Upper lobe of left lung (tissue), 6 donors: ENCODE measurements around the gene ANKDD1B. TPM values are rescaled to one million over a fixed set of nuclear protein-coding genes. Genes with fewer than 3 reads are reported as not detected.

Experiments
- ATAC-seq, 2 donors: fragments of 200-7000 bp; cut with Tn5 transposase; one replicate each; pipeline ENCODE4 v1.9.1; 2022; ENCODE audit warnings: mild to moderate bottlenecking in 2 of 2, moderate library complexity in 2 of 2; ENCODE audit not compliant: low FRiP score in 2 of 2
- DNase-seq, 2 donors: peaks; one replicate each; pipeline ENCODE4 v3.0.0-alpha.2; 2019 to 2020
- H3K27ac ChIP-seq, 4 donors: fragments of 200-600 bp; sonication (generic); one replicate each; pipeline ENCODE4 v1.5.1; 2016 to 2019
- H3K27me3 ChIP-seq, 4 donors: fragments of 200-600 bp; sonication (generic); one replicate each; pipeline ENCODE4 v1.5.1; 2017 to 2019
- H3K36me3 ChIP-seq, 4 donors: fragments of 200-600 bp; sonication (generic); one replicate each; pipeline ENCODE4 v1.5.1; 2016 to 2019
- H3K4me1 ChIP-seq, 4 donors: fragments of 200-600 bp; sonication (generic); one replicate each; pipeline ENCODE4 v1.5.1; 2018 to 2019
- H3K4me3 ChIP-seq, 4 donors: fragments of 200-600 bp; sonication (generic); one replicate each; pipeline ENCODE4 v1.5.1; 2017 to 2019; ENCODE audit warnings: mild to moderate bottlenecking in 2 of 4, moderate library complexity in 1 of 4
- H3K9me3 ChIP-seq, 4 donors: fragments of 200-600 bp; sonication (generic); one replicate each; pipeline ENCODE4 v1.5.1; 2018 to 2019
- EP300 ChIP-seq, 4 donors: sonication (generic); formaldehyde crosslinking; IDR thresholded peaks; one replicate each; pipeline ENCODE4 v1.5.1; 2017; ENCODE audit warnings: antibody characterized with exemption in 4 of 4, control low read depth in 2 of 4
- POLR2A ChIP-seq, 4 donors: fragments of 450-650 bp; IDR thresholded peaks; one replicate each; pipeline ENCODE4 v1.5.1; 2016 to 2017; ENCODE audit warnings: antibody characterized with exemption in 4 of 4, mild to moderate bottlenecking in 2 of 4
- POLR2AphosphoS5 ChIP-seq, 2 donors: sonication (generic); formaldehyde crosslinking; IDR thresholded peaks; one replicate each; pipeline ENCODE4 v1.5.1; 2017; ENCODE audit warnings: antibody characterized with exemption in 2 of 2
- WGBS, 2 donors: methylation state at CpG; one replicate each; pipeline ENCODE4 v1.1.5; 2017 to 2018; 5-methylcytosine and 5-hydroxymethylcytosine counted together
- total RNA-seq, 6 donors: library from RNA; depleted of rRNA in 4 of 6; stranded (reverse); fragments of >200 nt in 4 of 6; gene quantifications; one replicate each; pipeline versions ENCODE4 v1.1.0 to v1.2.1, GENCODE V29; 2016 to 2021
- TF ChIP-seq, protein P1 (sequence below), 6 experiments: fragments of 450-650 bp in 4 of 6; fragments of 200-600 bp in 2 of 6; sonication (generic) in 2 of 6; IDR thresholded peaks; one replicate each; pipeline ENCODE4 v1.5.1; 2016 to 2019; ENCODE audit warnings: antibody characterized with exemption in 6 of 6
- donor health status: DM: no; HTN: no; CAD: no; lungs with moderate emphysema.
- donor health status: DM: no; HTN: yes; CAD: no; lungs with severe emphysema.

The ANKDD1B gene
- total RNA-seq, 6 donors from 2014 or later: 0.67 to 7.3 (median 4.4) TPM

DNA sequence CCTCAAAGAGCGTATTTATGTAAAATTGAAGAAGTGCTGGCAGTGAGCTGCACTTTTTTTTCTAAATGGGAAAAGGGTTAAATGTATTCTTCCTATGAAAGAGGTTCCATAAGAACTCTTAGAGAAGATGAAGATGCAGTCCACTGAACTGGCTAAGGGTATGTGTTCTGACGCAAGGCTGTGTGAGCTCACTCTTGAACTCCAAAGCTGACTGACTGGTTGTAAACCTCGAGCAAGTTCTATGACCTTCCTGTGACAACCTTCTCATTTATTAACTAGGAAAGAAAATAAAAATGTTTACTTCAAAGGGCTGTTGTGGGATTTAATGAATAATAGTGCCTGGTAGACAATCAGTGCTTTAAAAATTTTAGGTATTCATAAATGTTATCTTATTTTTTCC lies 59.3 kb downstream of the ANKDD1B start:
- Histone ChIP-seq H3K27ac (no peak overlapping the region), H3K36me3 (peaks cover 0 to 22% (median 0%) of the 10 kb centered on the region in 4 donors), H3K9me3 (no peaks in the 10 kb centered on the region), H3K27me3 (no peaks in the 10 kb centered on the region), H3K4me1 (peaks cover 3 to 10% (median 8%) of the 10 kb centered on the region in 4 donors), H3K4me3 (no peak overlapping the region)
- no peak for TF ChIP-seq EP300 (IDR thresholded peaks at IDR 0.05)
- no peak for TF ChIP-seq POLR2A (IDR thresholded peaks at IDR 0.05)
- TF ChIP-seq, protein P1, sequence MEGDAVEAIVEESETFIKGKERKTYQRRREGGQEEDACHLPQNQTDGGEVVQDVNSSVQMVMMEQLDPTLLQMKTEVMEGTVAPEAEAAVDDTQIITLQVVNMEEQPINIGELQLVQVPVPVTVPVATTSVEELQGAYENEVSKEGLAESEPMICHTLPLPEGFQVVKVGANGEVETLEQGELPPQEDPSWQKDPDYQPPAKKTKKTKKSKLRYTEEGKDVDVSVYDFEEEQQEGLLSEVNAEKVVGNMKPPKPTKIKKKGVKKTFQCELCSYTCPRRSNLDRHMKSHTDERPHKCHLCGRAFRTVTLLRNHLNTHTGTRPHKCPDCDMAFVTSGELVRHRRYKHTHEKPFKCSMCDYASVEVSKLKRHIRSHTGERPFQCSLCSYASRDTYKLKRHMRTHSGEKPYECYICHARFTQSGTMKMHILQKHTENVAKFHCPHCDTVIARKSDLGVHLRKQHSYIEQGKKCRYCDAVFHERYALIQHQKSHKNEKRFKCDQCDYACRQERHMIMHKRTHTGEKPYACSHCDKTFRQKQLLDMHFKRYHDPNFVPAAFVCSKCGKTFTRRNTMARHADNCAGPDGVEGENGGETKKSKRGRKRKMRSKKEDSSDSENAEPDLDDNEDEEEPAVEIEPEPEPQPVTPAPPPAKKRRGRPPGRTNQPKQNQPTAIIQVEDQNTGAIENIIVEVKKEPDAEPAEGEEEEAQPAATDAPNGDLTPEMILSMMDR (IDR thresholded peaks at IDR 0.05): no peak
- TF ChIP-seq POLR2AphosphoS5 (IDR thresholded peaks at IDR 0.05): no peak
- no peak for DNase-seq
- ATAC-seq: no peak
- WGBS, 2 donors: 75 to 82% methylated on average over 3 of the region's 3 CpGs

DNA sequence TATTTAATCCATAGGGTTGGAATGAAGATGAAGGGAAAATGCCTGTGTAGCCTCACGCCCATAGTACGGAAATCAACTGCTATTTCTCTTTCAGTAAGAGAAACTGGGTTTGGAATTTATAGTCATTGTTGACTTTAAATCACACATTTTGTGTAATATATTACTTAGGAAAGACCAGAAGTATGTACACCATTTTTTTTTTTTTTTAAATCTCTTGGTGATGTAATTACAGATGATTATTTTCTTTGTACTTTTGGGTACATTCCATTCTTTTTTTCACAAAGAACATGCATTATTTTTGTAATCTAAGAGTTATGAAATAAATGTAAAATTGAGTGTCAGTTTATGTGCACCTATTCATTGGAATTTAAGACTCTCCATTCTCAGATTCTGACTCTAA lies 60.3 kb downstream of the ANKDD1B start:
- H3K4me1 ChIP-seq: peaks cover 3 to 10% (median 8%) of the 10 kb centered on the region in 4 donors
- no peak for DNase-seq
- peaks cover 0 to 24% (median 0%) of the 10 kb centered on the region in 4 donors for H3K36me3 ChIP-seq
- no peaks in the 10 kb centered on the region for H3K27me3 ChIP-seq
- no peak overlapping the region for H3K4me3 ChIP-seq
- H3K9me3 ChIP-seq: no peaks in the 10 kb centered on the region
- H3K27ac ChIP-seq: no peak overlapping the region
- ATAC-seq: no peak
- WGBS, 2 donors: 47 to 98% methylated on average over 2 of the region's 2 CpGs
- TF ChIP-seq, protein P1 (IDR thresholded peaks at IDR 0.05): no peak
- TF ChIP-seq POLR2AphosphoS5 (IDR thresholded peaks at IDR 0.05) (no peak), EP300 (IDR thresholded peaks at IDR 0.05) (no peak), POLR2A (IDR thresholded peaks at IDR 0.05) (no peak)

DNA sequence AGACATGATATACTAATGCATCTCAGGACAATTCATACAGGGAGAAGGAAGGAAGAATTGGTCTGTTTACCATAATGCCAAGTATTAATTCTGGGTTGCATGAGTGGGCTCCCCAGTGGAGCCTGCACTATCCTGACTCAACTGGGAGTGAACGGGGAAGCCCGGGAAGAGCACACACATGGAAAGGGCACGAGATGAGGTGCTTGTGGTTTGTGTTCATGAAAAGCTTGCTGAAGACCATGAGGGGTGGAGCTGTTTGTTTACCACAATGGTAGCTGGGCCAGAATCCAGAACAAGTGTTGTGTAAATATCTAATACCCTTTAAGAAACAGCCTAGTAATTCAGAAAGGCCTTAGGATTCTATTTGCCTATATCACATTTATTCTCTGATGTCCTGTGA lies 61.4 kb downstream of the ANKDD1B start:
- 72 to 78% methylated on average over 3 of the region's 3 CpGs for WGBS, 2 donors
- peaks cover 3 to 10% (median 8%) of the 10 kb centered on the region in 4 donors for H3K4me1 ChIP-seq
- H3K36me3 ChIP-seq: peaks cover 0 to 27% (median 0%) of the 10 kb centered on the region in 4 donors
- DNase-seq (no peak), ATAC-seq (no peak)
- no peak overlapping the region for H3K4me3 ChIP-seq
- H3K9me3 ChIP-seq: no peaks in the 10 kb centered on the region
- no peak overlapping the region for H3K27ac ChIP-seq
- no peaks in the 10 kb centered on the region for H3K27me3 ChIP-seq
- no peak for TF ChIP-seq POLR2AphosphoS5 (IDR thresholded peaks at IDR 0.05)
- TF ChIP-seq POLR2A (IDR thresholded peaks at IDR 0.05): no peak
- TF ChIP-seq EP300 (IDR thresholded peaks at IDR 0.05): no peak
- TF ChIP-seq, protein P1 (IDR thresholded peaks at IDR 0.05): no peak

DNA sequence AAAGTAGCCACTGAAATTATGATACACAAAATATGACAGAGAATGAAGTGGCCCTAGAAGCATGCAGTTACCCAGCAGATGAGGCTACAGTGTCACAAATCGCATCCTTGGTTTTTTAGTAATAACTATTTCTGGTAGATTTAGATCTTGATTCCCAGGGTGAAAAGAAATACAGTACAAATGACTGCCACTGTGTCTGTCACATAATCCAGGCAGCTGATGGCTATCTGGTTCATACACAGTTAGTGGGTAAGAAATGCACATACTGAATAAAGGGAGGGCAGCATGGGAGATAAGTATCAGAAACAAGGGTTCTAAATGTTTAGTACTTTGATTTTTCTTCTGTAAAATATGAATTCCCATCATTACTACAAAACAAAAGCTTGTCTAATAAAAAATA lies 64.5 kb downstream of the ANKDD1B start:
- H3K27ac ChIP-seq: no peak overlapping the region

More for the DNA sequence above, 64.5 kb downstream of the ANKDD1B start:
- no peak for DNase-seq
- H3K36me3 ChIP-seq: peaks cover 0 to 27% (median 0%) of the 10 kb centered on the region in 4 donors
- no peak for ATAC-seq
- no peaks in the 10 kb centered on the region for H3K4me1 ChIP-seq
- no peak overlapping the region for H3K4me3 ChIP-seq
- TF ChIP-seq, protein P1 (IDR thresholded peaks at IDR 0.05): no peak
- TF ChIP-seq POLR2AphosphoS5 (IDR thresholded peaks at IDR 0.05) (no peak), EP300 (IDR thresholded peaks at IDR 0.05) (no peak), POLR2A (IDR thresholded peaks at IDR 0.05) (no peak)
- WGBS, 2 donors: 90 to 96% methylated on average over 1 of the region's 1 CpG
- no peaks in the 10 kb centered on the region for H3K9me3 ChIP-seq
- H3K27me3 ChIP-seq: no peaks in the 10 kb centered on the region
